ENCODE data around the gene ZBTB7C. TPM values are rescaled to one million over a fixed set of nuclear protein-coding genes. Genes with fewer than 3 reads are reported as not detected.

The ZBTB7C gene
- total RNA-seq, 1 experiment from 2014 or later = 0.33 TPM

GRCh38 chr18:48454261-48454757, 45.1 kb upstream of the ZBTB7C start:
- Histone ChIP-seq H2AK5ac (ENCODE audit: insufficient read length, low read length) (no peak overlapping the region), H2BK5ac (ENCODE audit: insufficient read length, low read length) (no peak overlapping the region), H2BK20ac (ENCODE audit: low read depth, low read length, poor library complexity, severe bottlenecking) (no peak overlapping the region), H4K8ac (replicated peaks; ENCODE audit: insufficient read length, low read depth, low read length) (no peak overlapping the region), H2AFZ (ENCODE audit: low read length) (no peak overlapping the region), H3K23me2 (ENCODE audit: insufficient read length, low read depth, low read length, poor library complexity, severe bottlenecking) (no peaks in the 10 kb centered on the region), H3K56ac (ENCODE audit: insufficient read length, low read depth, low read length) (no peak overlapping the region), H3T11ph (ENCODE audit: low read length) (no peak overlapping the region), H3K4me1 (ENCODE audit: insufficient read depth, low read length) (no peaks in the 10 kb centered on the region), H3K4me2 (ENCODE audit: insufficient read depth, insufficient read length, low read length) (no peak overlapping the region), H3K18ac (ENCODE audit: insufficient read length, low read depth, low read length) (no peak overlapping the region), H2BK15ac (ENCODE audit: low read depth, low read length) (no peak overlapping the region), H4K91ac (ENCODE audit: insufficient read length, low read depth, low read length) (no peak overlapping the region), H3K27ac (ENCODE audit: insufficient read length, low read depth, low read length) (no peak overlapping the region), H4K5ac (ENCODE audit: insufficient read length, low read depth, low read length) (no peak overlapping the region), H4K20me1 (ENCODE audit: control insufficient read depth, insufficient read depth, insufficient read length) (no peaks in the 10 kb centered on the region), H3K79me2 (ENCODE audit: insufficient read depth, low read length) (peaks cover 2% of the 10 kb centered on the region; the same call in 1 of the 2 replicates), H3K4ac (ENCODE audit: low read depth, low read length) (no peak overlapping the region), H2BK120ac (ENCODE audit: low read depth, low read length, poor library complexity, severe bottlenecking) (no peak overlapping the region), H3K14ac (ENCODE audit: insufficient read depth, low read length) (no peak overlapping the region), H3K27me3 (ENCODE audit: insufficient read depth, low read length) (no peaks in the 10 kb centered on the region), H3K23ac (ENCODE audit: insufficient read length, low read depth, low read length) (no peak overlapping the region), H3K79me1 (ENCODE audit: insufficient read depth, low read depth, low read length, poor library complexity, severe bottlenecking) (no peaks in the 10 kb centered on the region), H3K9ac (ENCODE audit: extremely low read depth, insufficient read length, low read length) (no peak overlapping the region), H2BK12ac (ENCODE audit: insufficient read length, low read depth, low read length) (no peak overlapping the region), H3K9me3 (ENCODE audit: control insufficient read depth, low read depth, low read length) (no peaks in the 10 kb centered on the region)
- H3K9me3 Mint-ChIP-seq = no peaks in the 10 kb centered on the region
- no peak overlapping the region for H3K4me3 Mint-ChIP-seq
- peaks cover 11% of the 10 kb centered on the region for H3K27me3 Mint-ChIP-seq (ENCODE audit: low read depth)
- no CpG with 5 or more reads among the region's 6 CpGs for WGBS (ENCODE audit: extremely low coverage, insufficient read length, low lambda C conversion rate)
- peaks cover 5 to 10% of the 10 kb centered on the region in 2 experiments for H3K4me1 Mint-ChIP-seq
- no peak overlapping the region for H3K27ac Mint-ChIP-seq
- H3K36me3 Mint-ChIP-seq (ENCODE audit: insufficient read depth in 1 of 3, low read depth in 3 of 3) = no peaks in the 10 kb centered on the region
- DNase-seq = no peak
- TF ChIP-seq, protein P1, sequence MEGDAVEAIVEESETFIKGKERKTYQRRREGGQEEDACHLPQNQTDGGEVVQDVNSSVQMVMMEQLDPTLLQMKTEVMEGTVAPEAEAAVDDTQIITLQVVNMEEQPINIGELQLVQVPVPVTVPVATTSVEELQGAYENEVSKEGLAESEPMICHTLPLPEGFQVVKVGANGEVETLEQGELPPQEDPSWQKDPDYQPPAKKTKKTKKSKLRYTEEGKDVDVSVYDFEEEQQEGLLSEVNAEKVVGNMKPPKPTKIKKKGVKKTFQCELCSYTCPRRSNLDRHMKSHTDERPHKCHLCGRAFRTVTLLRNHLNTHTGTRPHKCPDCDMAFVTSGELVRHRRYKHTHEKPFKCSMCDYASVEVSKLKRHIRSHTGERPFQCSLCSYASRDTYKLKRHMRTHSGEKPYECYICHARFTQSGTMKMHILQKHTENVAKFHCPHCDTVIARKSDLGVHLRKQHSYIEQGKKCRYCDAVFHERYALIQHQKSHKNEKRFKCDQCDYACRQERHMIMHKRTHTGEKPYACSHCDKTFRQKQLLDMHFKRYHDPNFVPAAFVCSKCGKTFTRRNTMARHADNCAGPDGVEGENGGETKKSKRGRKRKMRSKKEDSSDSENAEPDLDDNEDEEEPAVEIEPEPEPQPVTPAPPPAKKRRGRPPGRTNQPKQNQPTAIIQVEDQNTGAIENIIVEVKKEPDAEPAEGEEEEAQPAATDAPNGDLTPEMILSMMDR (conservative IDR thresholded peaks at IDR 0.05) = no peak

Data from H9 (cell line).